WI38 (cell line): ENCODE results near the gene GTPBP4.

Source experiments
- H3K4me3 ChIP-seq: 2 replicates; pipeline ENCODE4 v1.5.1; 2011; ENCODE audit warnings: low read depth, mild to moderate bottlenecking, control low read depth, low read length
- TF ChIP-seq, protein P1 (sequence below): IDR thresholded peaks from 2 replicates; pipeline ENCODE4 v1.5.1; 2012; ENCODE audit warnings: low read depth, mild to moderate bottlenecking, control low read depth, low read length

The GTPBP4 gene

GRCh38 chr10:947881-948280 lies 40.4 kb upstream of the GTPBP4 start:
- H3K4me3 ChIP-seq: no peak overlapping the region
- TF ChIP-seq, protein P1, sequence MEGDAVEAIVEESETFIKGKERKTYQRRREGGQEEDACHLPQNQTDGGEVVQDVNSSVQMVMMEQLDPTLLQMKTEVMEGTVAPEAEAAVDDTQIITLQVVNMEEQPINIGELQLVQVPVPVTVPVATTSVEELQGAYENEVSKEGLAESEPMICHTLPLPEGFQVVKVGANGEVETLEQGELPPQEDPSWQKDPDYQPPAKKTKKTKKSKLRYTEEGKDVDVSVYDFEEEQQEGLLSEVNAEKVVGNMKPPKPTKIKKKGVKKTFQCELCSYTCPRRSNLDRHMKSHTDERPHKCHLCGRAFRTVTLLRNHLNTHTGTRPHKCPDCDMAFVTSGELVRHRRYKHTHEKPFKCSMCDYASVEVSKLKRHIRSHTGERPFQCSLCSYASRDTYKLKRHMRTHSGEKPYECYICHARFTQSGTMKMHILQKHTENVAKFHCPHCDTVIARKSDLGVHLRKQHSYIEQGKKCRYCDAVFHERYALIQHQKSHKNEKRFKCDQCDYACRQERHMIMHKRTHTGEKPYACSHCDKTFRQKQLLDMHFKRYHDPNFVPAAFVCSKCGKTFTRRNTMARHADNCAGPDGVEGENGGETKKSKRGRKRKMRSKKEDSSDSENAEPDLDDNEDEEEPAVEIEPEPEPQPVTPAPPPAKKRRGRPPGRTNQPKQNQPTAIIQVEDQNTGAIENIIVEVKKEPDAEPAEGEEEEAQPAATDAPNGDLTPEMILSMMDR: no peak

DNA sequence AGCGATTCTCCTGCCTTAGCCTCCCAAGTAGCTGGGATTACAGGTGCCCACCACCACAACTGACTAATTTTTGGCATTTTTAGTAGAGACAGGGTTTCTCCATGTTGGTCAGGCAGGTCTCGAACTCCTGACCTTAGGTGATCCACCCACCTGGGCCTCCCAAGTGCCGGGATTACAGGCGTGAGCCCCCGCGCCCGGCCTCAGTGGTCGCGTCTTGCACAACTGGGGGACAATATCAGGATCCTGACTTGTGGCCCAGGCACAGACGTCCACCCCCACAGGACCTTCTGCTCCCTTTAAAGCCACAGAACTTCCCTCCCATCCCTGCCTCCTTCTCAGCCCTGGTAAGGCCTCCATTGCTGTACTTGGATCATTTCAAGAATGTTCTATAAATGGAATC lies 39.9 kb upstream of the GTPBP4 start:
- H3K4me3 ChIP-seq: no peak overlapping the region
- TF ChIP-seq, protein P1: no peak

DNA sequence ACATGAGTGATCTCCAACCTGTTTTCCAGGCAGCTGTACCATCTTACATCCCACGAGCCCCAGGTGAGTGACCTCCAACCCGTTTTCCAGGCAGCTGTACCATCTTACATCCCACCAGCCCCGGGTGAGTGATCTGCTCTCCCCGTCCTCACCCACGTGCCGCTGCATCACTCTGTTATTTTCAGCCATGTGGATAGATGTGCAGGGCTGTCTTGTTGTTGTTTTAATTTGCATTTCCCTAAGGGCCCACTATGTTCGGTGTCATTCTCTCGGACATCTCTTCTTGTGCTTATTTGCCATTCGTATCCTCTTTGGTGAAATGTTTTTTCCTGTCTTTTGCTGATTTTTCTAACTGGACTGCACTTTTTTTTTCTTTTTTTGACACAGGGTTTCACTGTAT lies 38.8 kb upstream of the GTPBP4 start:
- no peak overlapping the region for H3K4me3 ChIP-seq
- TF ChIP-seq, protein P1: no peak

DNA sequence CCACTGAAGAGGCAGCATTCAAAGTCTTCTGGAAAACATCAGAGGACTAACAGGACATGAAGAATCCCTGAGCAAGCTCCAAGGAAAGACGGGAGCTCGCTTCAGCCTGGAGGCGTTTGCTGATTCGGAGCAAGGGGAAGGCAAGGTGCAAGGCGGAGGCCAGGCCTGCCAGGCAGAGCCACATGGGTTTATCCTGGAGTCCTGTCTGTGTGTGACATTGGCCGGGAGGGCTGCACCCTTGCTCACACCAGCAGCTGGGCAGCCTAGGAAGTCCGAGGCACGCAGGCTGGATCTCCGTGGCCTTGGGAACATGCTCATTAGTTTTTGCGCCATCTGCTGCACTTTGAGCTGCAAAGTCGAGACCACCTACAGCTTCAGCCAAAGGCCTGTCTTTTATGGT lies 34.4 kb upstream of the GTPBP4 start:
- TF ChIP-seq, protein P1: no peak
- H3K4me3 ChIP-seq: no peak overlapping the region

DNA sequence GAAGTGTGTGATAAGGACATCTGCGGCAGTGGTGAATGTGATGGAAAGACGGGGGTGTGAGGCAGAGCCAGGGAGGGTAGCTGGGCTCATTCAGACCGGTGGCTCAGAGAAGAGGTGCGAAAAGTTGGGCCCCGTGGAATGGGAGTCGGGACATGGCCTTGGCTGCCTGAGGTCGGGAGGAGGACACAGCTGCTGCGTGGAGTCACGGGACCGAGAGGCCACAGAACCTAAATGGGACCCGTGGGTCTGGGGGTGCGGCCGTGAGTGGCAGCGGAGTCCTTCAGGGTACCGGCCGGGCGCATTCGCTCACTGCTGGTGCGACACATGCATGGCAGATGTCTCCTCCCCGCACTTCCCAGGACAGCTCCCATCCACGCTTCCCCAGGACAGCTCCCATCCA lies 33.8 kb upstream of the GTPBP4 start:
- H3K4me3 ChIP-seq: no peak overlapping the region
- TF ChIP-seq, protein P1: no peak

- TF ChIP-seq, protein P1: no peak
- no peak overlapping the region for H3K4me3 ChIP-seq
These were observed 33.0 kb upstream of the GTPBP4 start for GRCh38 chr10:955127-955819.

GRCh38 chr10:955820-956217 lies 32.4 kb upstream of the GTPBP4 start:
- TF ChIP-seq, protein P1: no peak

More at GRCh38 chr10:955820-956217, 32.4 kb upstream of the GTPBP4 start:
- no peak overlapping the region for H3K4me3 ChIP-seq
